NCI-H2107 (cell line): ENCODE data around the gene SIRPA.

ENCODE experiments used
- DNase-seq: peaks from one replicate; lab custom pipeline; 2025; lab: John Stamatoyannopoulos, UW

Gene SIRPA

GRCh38 chr20:1870792-1871550 is 24.2 kb upstream of the SIRPA start:
- DNase-seq: no peak

GRCh38 chr20:1871807-1872458 is 23.3 kb upstream of the SIRPA start:
- no peak for DNase-seq

GRCh38 chr20:1872459-1873097 is 22.6 kb upstream of the SIRPA start:
- DNase-seq: no peak

GRCh38 chr20:1874450-1875182 is 20.6 kb upstream of the SIRPA start:
- no peak for DNase-seq

- DNase-seq: no peak
Observed at GRCh38 chr20:1875183-1875554, 20.0 kb upstream of the SIRPA start.

GRCh38 chr20:1875762-1876161 is 19.4 kb upstream of the SIRPA start:
- DNase-seq: no peak

- no peak for DNase-seq
Observed at GRCh38 chr20:1876217-1876921, 18.8 kb upstream of the SIRPA start.

GRCh38 chr20:1876975-1877608 is 18.1 kb upstream of the SIRPA start:
- no peak for DNase-seq

GRCh38 chr20:1877609-1878200 is 17.5 kb upstream of the SIRPA start:
- no peak for DNase-seq

GRCh38 chr20:1879369-1879768 is 15.8 kb upstream of the SIRPA start:
- DNase-seq: no peak

- no peak for DNase-seq
Observed at GRCh38 chr20:1879934-1880333, 15.3 kb upstream of the SIRPA start.

- DNase-seq: no peak
Observed at GRCh38 chr20:1880529-1881239, 14.5 kb upstream of the SIRPA start.

- DNase-seq: no peak
Observed at GRCh38 chr20:1881240-1881835, 13.9 kb upstream of the SIRPA start.

- DNase-seq: no peak
Observed at GRCh38 chr20:1882026-1882425, 13.2 kb upstream of the SIRPA start.

GRCh38 chr20:1883986-1884385 is 11.2 kb upstream of the SIRPA start:
- DNase-seq: no peak

- no peak for DNase-seq
Observed at GRCh38 chr20:1885254-1885653, 10.0 kb upstream of the SIRPA start.

- no peak for DNase-seq
Observed at GRCh38 chr20:1885940-1886693, 9.1 kb upstream of the SIRPA start.

- DNase-seq: no peak
Observed at GRCh38 chr20:1887321-1887720, 7.9 kb upstream of the SIRPA start.

- no peak for DNase-seq
Observed at GRCh38 chr20:1887756-1888155, 7.5 kb upstream of the SIRPA start.
